Renal cortical epithelial cell (primary cell): Measurements from ENCODE around the gene CDC34. TPM values are rescaled to one million over a fixed set of nuclear protein-coding genes. Genes with fewer than 3 reads are reported as not detected.
"Not testable (repeated sequence)": the region's sequence is repeated elsewhere in the genome, so short reads cannot be mapped to it uniquely, and the experiment has no call there.

ENCODE experiments used
- DNase-seq: peaks from one replicate; pipeline ENCODE4 v3.0.0-alpha.2; 2011; ENCODE audit warnings: low read depth
- total RNA-seq: library from RNA; depleted of rRNA; stranded (reverse); fragments of >200 nt; gene quantifications from 2 replicates; pipeline ENCODE4 v1.2.3, GENCODE V29; 2014

Gene CDC34
- total RNA-seq, 1 donor from 2014 or later: 50.3 TPM

DNA sequence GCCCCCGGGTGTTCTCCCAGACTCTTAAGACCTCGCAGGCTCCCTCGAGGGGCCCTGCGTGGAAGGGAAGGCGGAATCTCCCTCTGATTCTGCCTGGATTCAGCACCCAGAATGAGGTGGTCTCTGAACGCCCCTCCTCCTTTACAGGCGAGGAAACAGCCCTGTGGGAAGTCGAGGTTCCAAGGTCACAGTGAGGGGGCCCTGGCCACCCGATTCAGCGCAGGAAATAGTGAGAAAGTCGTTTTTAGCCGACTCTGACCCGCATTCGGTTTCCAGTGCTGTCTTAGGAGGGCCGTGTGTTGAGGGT, 41.9 kb downstream of the CDC34 start:
- no peak for DNase-seq

DNA sequence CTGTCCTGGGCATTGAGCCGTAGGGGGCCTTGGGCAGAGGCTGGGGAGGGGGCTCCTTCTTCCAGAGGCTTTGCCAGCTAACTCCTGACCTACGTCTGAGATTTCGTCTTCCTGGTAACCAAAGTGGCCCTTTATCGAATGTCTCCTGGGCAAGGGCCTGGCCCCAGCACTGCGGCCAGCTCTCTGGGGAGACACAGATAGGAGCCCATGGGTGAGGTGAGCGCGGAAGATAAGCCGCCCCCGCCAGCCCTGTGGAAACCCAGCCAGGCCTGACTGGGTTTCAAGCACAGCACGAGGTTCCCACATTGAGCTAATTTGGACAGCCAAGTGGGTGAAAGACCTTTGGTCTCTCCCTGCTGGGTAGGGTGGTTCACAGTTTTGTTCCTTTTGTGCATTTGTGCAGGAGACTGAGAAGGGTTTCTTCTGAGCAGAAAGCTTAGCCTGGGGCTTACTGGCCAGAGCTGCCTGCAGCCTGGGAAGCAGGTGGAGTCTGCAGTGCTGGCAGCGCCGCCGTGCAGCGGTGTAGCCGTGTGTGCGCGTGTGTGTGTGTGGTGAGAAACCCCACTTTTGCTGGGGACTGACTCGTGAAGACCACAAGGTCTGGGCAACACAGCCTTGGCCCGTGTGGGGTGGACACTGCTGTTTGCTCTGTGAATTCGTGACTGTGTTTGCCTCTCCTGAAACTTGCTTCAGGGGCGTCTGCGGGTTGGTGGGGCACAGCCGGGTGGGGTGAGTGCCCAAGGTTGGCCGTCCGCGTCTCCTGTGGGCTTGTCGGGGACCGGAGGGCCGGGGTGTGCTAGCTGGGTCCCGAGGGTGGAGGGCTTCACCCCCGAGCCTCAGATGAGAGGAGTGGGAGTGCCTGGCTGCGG, 43.3 kb downstream of the CDC34 start:
- DNase-seq: peak; percentile 72

DNA sequence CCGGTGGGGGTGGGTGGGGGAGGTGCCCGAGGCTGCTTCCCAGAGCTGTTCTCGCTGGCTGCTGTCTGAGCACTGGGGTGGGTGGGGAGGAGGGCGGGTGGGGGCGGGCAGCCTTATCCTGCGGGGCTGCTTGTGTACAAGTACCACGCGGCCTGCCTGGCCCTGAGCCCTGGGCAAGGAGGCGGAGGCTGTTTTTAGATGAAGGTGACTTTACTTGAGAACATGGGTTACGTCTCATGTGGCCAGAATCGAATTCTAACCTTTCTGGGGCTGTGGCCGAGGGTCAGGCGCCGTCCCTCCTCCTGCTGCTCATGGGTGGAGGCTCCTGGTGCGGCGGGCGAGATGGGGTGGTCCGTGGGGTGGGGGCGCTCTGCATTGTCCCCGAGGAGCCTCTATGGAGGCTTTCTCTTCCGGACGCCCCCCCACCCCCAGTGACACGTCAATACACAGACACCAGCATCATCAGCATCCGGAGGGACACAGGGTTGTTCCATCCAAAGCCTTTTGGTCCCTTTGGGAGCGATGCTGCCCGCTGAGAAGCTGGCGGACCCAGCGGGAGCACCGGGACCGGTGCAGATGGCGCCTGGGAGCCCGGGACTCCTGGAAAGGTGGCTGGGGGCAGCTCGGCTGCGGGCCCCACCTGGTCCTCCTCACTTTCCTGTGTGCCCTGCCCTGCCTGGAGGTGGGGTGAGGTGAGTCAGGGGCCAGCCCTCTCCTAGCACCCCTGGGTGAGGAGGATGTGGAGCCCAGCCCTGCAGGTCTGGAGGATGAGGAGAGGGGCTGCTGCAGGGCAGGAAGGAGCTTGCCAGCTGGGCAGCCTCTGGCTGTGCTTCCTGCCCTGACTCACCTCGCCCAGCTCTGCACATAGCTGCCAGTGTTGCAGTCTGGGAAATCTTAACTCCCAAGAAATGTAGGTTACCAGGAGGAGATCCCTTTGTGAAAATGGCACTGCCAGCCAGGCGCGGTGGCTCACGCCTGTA, 44.3 kb downstream of the CDC34 start:
- DNase-seq: peak; percentile 72

DNA sequence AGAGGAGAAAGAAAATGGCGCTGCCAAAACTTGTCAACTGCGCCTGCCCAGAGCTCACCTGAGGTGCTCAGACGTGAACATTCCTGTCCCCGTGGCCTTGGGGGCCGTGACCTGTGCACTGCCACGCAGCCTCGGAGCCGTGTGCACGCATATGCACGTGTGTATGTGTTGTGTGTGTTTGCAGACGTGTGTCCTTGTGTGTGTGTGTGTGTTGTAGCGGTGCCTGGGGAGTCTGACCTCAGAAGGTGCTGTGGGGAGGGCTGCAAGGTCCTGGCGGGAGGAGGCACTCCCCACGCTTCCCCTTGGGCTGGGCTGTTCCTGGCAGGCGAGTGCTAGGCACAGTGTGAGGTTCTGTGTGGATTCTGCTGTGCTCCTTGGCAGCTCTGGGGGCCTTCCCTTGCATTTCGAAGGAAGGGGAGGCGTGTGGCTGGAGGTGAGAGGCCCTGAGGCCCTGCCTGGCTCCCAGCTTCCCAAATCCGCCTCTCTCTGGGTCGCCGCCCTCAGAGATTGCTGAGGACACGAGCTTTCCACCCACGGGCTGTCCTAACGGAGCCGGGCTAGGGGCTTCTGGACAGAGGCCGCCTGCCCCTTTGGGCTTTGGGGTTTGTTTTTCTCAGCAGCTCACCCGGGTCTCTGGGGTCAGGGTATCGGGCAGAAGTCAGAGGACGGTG, 45.3 kb downstream of the CDC34 start:
- DNase-seq: no peak

DNA sequence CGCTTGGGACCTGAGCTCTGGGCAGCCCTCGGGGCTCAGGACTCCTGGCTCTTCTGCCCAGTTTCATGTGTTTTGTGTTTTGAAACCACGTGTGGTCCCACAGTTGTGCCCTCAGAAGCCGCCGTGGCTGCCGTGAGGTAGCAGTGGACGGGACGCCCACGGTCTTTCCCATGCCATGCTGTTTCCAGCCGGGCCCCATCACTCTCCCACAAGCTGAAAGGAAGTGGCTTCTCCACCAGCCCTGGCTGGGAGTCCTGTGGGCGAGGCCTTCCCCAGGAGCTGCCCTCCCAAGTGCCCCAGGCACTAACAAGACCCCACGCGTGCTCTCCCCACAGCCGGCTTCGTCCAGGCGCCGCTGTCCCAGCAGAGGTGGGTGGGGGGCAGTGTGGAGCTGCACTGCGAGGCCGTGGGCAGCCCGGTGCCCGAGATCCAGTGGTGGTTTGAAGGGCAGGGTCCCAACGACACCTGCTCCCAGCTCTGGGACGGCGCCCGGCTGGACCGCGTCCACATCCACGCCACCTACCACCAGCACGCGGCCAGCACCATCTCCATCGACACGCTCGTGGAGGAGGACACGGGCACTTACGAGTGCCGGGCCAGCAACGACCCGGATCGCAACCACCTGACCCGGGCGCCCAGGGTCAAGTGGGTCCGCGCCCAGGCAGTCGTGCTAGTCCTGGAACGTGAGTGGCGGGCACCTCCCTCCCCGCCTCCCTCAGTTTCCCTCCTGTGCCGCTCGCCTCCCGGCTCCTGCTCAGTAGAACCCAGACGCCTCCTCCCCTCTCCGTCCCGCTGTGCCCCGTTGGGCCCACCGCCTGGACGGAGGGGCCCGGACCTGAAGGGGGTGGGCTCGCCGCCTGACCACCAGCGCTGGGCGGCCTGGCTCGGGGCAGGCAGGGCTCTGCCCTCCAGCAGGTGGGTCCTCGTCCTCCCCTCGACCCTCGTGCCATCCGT, 46.2 kb downstream of the CDC34 start:
- no peak for DNase-seq

DNA sequence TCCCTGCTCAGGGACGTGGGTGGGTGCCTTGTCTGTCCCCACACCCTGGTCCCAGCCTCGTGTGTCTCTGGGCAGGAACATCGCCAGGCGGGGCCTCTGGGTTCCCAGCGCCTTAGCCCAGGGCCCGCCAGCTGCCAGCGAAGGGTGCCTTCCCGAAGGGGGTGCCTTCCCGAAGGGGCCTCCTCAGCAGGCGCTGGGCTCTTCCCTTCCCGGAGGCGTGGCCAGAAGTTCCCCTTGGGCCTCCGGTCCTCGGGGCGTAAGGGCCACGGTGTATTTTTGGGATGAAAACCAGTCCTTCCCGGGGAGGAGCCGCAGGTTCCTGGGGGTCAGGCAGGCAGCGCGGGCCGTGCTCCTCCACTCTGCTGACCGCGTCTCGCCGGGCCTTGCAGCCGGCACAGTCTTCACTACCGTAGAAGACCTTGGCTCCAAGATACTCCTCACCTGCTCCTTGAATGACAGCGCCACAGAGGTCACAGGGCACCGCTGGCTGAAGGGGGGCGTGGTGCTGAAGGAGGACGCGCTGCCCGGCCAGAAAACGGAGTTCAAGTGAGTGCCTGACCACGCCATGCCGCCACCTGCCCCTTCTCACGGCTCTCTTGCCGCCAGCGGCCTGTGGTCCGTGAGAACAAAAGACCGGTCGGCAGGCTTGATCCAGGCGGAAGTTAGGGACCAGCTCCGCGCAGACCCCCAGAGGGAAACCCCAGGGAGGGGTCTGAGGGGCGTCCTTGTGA, 47.7 kb downstream of the CDC34 start:
- DNase-seq: no peak

DNA sequence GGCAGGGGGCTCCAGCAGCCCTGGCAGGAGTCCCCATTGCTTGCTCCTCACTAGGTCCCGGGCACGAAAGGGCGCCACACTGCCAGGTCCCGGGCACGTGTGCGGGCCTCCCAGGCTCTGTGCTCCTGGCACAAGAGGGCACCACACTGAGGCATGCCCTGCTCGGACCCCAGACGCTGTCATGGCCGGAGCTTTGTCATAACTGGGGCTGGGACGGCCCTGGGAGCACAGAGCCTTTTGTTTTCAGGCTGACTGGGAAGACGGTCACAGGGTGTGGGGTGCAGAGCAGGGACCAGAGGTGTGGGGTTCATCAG, 48.2 kb downstream of the CDC34 start:
- DNase-seq: no peak

DNA sequence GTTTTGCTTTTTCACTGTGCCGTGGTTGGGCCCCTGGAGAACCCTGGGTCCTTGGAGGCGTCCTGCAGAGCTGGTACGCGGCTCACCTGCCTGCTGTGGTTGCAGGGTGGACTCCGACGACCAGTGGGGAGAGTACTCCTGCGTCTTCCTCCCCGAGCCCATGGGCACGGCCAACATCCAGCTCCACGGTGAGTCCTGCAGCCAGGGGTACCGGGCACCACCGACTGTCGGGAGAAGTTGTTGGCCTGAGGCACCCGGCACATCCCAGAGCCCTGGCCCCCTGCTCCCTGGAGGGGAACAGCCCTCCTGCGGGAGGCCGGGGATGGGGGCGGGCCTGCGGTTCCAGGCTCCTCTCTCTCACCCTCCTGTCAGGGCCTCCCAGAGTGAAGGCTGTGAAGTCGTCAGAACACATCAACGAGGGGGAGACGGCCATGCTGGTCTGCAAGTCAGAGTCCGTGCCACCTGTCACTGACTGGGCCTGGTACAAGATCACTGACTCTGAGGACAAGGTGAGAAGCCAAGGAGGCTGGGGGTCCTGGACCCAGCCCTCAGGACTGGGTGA, 48.8 kb downstream of the CDC34 start:
- DNase-seq: no peak

DNA sequence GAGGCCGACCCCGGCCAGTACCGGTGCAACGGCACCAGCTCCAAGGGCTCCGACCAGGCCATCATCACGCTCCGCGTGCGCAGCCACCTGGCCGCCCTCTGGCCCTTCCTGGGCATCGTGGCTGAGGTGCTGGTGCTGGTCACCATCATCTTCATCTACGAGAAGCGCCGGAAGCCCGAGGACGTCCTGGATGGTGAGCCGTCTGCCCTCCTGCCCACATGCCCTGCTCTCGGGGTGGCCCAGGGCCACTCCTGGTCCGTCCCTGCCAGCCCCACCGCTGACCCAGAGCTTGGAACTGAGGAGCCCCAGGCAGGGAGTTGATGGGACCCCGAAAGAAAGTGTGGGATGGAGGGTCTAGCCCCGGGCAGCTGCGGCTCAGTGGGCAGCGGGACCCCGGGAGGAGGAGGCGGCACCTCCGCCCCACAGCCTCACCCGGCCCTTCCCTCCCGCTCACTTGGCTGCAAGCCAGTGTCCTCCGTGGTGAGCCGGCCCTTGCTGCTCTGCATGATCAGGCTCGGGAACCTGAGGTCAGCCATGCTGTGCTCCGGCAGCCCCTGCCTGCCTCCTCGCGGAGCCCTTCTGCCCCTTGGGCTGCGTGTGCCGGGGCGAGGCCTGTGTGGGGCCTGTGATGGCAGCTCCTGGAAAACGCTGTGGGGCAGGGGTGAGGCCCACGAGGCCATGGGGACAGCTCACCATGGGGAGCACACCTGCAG, 50.0 kb downstream of the CDC34 start:
- DNase-seq: no peak

DNA sequence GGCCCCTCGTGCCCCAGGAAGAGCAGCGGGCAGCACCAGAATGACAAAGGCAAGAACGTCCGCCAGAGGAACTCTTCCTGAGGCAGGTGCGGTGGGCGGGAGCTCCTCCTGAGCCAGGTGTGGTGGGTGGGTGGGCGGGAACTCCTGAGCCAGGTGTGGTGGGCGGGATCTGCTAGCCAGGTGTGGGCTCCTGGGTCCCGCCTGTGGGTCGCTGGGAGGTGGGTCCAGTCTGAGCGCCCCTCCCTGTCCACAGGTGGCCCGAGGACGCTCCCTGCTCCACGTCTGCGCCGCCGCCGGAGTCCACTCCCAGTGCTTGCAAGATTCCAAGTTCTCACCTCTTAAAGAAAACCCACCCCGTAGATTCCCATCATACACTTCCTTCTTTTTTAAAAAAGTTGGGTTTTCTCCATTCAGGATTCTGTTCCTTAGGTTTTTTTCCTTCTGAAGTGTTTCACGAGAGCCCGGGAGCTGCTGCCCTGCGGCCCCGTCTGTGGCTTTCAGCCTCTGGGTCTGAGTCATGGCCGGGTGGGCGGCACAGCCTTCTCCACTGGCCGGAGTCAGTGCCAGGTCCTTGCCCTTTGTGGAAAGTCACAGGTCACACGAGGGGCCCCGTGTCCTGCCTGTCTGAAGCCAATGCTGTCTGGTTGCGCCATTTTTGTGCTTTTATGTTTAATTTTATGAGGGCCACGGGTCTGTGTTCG, 51.1 kb downstream of the CDC34 start:
- no peak for DNase-seq

DNA sequence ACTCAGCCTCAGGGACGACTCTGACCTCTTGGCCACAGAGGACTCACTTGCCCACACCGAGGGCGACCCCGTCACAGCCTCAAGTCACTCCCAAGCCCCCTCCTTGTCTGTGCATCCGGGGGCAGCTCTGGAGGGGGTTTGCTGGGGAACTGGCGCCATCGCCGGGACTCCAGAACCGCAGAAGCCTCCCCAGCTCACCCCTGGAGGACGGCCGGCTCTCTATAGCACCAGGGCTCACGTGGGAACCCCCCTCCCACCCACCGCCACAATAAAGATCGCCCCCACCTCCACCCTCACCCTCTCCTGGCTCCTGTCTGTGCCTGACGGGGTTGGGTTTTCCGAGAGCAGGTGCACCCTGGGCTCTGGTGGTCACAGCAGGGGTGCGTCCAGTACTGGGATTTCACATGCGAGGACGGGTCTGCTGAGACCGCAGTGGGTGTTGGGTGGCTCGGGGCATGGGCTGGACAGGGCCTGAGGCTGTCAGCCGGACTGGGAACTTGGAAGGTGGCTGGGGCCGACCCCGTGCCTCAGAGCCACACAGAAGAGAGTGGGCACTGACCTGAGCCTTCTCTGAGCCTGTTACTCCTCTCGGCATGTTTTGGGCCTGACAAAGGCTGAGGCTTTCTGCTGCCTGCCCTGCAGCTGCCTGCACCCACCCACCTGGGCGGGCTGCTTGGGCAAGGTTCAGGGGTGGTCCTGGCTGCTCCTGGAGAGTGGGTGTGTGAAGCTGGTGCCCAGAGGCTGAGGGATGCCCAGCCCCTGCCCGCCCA, 51.8 kb downstream of the CDC34 start:
- no peak for DNase-seq

DNA sequence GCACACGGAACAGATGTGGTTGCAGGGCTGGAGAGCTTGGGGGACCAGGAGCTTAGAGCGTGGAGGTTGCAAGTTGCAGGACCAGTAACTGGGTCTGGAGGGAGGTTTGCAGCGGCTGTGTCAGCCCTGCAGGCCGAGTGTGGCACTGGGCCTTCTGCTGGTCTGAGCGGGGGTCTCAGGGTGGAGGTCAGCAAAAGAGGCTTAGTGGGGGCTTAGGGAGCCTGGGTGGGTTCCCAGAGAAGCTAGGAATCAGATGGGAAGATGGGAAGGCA, 52.3 kb downstream of the CDC34 start:
- DNase-seq: no peak

DNA sequence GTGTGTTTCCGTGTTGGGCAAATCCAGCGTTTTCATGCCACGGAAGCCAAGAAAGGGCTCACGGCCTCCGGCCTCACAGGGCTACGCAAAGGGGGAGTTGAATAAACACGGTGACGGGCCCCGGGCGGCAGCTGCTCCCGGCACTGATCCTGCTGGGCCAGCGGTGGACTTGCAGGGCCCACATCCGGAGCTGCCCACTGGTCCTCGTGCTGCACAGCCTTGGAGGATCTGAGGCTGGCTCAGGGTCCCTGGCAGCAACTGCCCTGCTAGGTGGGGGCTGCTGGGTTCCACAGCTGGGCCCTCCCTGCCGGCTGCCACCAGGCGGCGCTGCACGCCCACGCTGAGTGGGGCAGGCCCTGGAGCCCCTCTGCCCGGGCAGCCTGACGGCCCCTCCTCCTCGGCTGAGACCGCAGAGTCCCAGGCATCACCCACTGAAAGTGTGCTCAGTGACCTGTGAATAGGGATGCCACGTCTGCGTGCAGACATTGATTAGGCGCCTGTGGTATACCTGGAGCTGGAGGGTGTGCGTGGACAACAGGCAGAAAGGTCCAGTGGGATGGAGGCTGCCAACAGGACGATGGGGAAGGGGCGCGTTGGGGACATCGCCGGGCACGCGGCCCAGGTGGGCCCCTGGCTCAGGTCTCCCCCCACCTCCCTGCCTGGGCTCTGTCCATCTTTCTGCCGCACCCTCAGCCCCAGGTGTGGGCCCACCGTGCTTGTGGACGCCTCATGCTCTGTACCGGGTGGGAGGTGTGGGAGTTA, 52.9 kb downstream of the CDC34 start:
- DNase-seq: no peak

DNA sequence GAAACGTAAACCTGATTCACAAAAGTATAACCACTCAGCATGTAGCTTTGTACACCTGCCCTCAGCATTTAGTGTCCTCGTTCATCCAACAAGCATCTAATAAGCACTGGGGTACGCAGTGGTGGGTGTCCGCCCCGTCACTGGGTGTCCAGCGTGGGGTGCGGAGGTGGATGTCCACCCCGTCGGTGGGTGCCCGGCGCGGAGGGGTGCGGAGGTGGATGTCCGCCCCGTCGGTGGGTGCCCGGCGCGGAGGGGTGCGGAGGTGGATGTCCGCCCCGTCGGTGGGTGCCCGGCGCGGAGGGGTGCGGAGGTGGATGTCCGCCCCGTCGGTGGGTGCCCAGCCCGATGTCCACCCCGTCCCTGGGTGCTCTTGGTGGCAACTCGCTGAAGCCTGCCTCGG, 53.6 kb downstream of the CDC34 start:
- DNase-seq: not testable (repeated sequence)

DNA sequence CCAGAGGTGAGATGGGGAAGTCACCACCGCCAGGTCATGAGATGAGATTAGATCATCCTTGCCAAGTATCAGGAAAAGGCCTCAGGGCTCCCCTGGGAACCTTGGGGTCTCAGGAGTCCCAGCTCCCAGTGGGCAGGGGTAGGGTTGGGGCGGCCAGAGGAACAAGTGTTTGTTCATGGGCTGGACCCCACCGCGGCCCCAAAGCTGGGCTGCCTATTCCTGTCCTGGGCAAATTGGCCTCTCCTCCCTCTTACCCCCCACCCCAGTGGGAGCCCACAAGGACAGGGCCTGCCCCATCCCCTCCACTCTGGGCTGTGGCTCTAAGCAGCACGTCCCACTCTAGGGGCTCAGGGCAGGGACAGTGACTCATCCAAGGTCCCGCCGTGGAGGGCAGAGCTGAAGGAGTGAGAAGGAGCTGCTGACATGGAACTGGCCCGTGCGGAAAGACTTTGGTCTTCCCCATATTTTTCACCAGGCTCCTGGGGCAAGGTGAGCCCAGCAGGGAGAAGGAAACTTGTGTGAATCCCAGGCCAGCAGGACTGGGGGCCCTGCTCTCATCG, 54.1 kb downstream of the CDC34 start:
- DNase-seq: no peak

DNA sequence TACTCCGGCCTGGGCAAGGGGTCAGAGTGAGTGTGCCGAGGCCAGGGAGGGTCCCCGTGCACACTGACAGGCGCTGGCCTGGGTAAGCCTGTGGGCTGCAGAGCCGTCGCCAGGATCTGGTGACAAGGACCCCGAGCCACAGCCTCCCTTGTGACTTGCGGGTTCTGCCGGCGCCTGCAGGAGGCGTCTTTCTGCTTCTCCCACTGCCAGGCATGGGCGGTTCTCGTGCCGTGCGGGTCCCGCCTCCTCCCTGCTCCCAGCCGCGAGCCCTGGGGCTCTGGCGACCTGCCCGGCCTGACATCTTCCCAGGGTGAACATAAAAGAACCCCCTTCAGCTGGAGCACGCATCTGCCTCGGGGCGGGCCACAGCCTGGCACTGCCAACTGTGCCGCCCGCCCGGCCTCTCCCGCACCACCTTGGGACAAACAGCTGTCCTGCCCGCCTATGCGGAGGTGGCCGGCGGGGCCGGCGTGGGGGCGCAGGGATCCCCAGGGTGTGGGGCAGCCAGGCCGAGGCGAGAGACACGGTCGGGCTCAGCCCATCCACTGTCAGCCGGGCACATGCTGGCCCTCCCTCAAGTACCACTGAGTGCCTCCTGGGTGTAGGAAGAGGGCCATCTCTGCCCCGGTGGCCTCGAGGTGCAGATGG, 56.7 kb downstream of the CDC34 start:
- DNase-seq: peak; percentile 44
